ENCODE measurements around the gene PXN. TPM values are rescaled to one million over a fixed set of nuclear protein-coding genes. Genes with fewer than 3 reads are reported as not detected.

Gene PXN
- total and polyA plus RNA-seq, 2 of the 13 experiments (the other 11 are each of a cell fraction or from before 2014, with no cell fraction given), result 13.6 to 14.2 TPM

DNA sequence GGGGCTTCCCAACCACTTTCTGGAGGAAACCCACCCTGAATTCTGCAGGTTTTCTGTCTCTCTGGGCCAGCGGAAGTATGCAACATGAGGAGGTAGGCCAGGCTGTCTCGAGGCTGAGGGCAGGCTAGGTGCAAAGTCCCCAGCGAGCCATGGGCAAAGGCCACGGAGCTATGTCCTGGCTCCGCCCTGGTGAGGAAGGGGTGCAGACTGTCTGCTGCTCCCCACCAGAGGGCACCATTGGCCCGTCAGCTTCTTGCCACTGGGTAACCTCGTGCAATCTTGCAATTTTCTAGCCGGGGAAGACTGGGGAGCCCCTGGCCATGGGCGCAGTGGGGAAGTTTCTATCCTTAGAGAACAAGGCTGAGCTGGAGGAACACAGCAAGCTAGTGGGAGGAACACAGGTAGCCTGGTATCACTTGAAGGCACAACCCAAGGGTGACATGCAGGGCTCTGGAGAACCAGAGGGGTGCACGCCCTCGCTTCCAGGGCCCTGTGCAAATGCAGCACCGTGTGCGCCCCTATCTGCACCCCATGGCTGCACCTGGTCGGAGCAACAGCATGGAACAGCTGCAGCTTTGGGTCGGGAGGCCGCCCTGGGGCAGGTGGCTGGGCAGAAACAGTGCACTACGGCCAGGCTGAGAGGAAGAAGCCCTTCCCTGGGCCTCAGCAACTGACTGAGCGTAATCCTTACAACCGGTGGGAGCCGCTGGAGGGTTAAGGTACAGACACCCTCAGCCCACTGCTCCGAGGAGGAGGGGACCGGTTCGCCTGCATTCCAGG lies 37.0 kb downstream of the PXN start (continued):
- TF ChIP-seq, protein P1, sequence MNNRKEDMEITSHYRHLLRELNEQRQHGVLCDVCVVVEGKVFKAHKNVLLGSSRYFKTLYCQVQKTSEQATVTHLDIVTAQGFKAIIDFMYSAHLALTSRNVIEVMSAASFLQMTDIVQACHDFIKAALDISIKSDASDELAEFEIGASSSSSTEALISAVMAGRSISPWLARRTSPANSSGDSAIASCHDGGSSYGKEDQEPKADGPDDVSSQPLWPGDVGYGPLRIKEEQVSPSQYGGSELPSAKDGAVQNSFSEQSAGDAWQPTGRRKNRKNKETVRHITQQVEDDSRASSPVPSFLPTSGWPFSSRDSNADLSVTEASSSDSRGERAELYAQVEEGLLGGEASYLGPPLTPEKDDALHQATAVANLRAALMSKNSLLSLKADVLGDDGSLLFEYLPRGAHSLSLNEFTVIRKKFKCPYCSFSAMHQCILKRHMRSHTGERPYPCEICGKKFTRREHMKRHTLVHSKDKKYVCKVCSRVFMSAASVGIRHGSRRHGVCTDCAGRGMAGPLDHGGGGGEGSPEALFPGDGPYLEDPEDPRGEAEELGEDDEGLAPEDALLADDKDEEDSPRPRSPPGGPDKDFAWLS (CRISPR knock-in tag; IDR thresholded peaks at IDR 0.05; ENCODE audit: borderline replicate concordance), result no peak
- TF ChIP-seq RFX3 (CRISPR knock-in tag; IDR thresholded peaks at IDR 0.05) (no peak), TRIM24 (CRISPR knock-in tag; IDR thresholded peaks at IDR 0.05) (0 out of 2 replicates have a peak, but pooled peaks have one; percentile 53), MIER3 (CRISPR knock-in tag; IDR thresholded peaks at IDR 0.05; ENCODE audit: borderline replicate concordance) (peak; percentile 88), ZNF569 (CRISPR knock-in tag; IDR thresholded peaks at IDR 0.05; ENCODE audit: borderline replicate concordance) (0 out of 2 replicates have a peak, but pooled peaks have one; percentile 35), ZNF550 (CRISPR knock-in tag; IDR thresholded peaks at IDR 0.05; ENCODE audit: borderline replicate concordance) (no peak), ZFAT (CRISPR knock-in tag; conservative IDR thresholded peaks at IDR 0.05) (no peak), ZBTB10 (CRISPR knock-in tag; IDR thresholded peaks at IDR 0.05; ENCODE audit: borderline replicate concordance) (peak; percentile 84; the same call in 1 of the 2 replicates), KLF15 (CRISPR knock-in tag; IDR thresholded peaks at IDR 0.05; ENCODE audit: borderline replicate concordance) (0 out of 2 replicates have a peak, but pooled peaks have one; percentile 24), ZNF3 (CRISPR knock-in tag; IDR thresholded peaks at IDR 0.05) (no peak; the same call in 1 of the 2 replicates), ZNF780A (CRISPR knock-in tag; IDR thresholded peaks at IDR 0.05) (no peak), ZNF672 (CRISPR knock-in tag; IDR thresholded peaks at IDR 0.05) (no peak), KMT2A (CRISPR knock-in tag; IDR thresholded peaks at IDR 0.05) (peak; percentile 41; the same call in 1 of the 2 replicates), BCLAF1 (IDR thresholded peaks at IDR 0.05) (no peak), IRF9 (CRISPR knock-in tag; IDR thresholded peaks at IDR 0.05; ENCODE audit: borderline replicate concordance) (peak; percentile 11), ZNF33B (CRISPR knock-in tag; IDR thresholded peaks at IDR 0.05) (peak; percentile 23; the same call in 1 of the 2 replicates), ZNF101 (CRISPR knock-in tag; IDR thresholded peaks at IDR 0.05; ENCODE audit: borderline replicate concordance, low read depth) (no peak)
- TF ChIP-seq, protein P2, sequence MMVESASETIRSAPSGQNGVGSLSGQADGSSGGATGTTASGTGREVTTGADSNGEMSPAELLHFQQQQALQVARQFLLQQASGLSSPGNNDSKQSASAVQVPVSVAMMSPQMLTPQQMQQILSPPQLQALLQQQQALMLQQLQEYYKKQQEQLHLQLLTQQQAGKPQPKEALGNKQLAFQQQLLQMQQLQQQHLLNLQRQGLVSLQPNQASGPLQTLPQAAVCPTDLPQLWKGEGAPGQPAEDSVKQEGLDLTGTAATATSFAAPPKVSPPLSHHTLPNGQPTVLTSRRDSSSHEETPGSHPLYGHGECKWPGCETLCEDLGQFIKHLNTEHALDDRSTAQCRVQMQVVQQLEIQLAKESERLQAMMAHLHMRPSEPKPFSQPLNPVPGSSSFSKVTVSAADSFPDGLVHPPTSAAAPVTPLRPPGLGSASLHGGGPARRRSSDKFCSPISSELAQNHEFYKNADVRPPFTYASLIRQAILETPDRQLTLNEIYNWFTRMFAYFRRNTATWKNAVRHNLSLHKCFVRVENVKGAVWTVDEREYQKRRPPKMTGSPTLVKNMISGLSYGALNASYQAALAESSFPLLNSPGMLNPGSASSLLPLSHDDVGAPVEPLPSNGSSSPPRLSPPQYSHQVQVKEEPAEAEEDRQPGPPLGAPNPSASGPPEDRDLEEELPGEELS (CRISPR knock-in tag; IDR thresholded peaks at IDR 0.05), result no peak

Data from HepG2 (cell line).